BLaER1 treated with 17β-estradiol and CSF1 and Interleukin-3, amounts not matched to agents 10 nM and 100 nM (cell line): ENCODE data around the gene MT1G.
"Not testable (repeated sequence)": the region's sequence is repeated elsewhere in the genome, so short reads cannot be mapped to it uniquely, and the experiment has no call there.

Source experiments
- H3K27ac ChIP-seq, 11 experiments: shearing (Covaris generic); formaldehyde crosslinking; 2 replicates each; pipeline ENCODE4 v1.8.1; 2022
- H3K27me3 ChIP-seq, 11 experiments: shearing (Covaris generic); formaldehyde crosslinking; 2 replicates each; pipeline ENCODE4 v1.8.1; 2022
- H3K36me3 ChIP-seq, 11 experiments: shearing (Covaris generic); formaldehyde crosslinking; 2 replicates each; pipeline ENCODE4 v1.8.1; 2022
- H3K4me1 ChIP-seq, 10 experiments: shearing (Covaris generic); formaldehyde crosslinking; 2 replicates each; pipeline ENCODE4 v1.8.1; 2022
- H3K4me2 ChIP-seq, 11 experiments: shearing (Covaris generic); formaldehyde crosslinking; 2 replicates each; pipeline ENCODE4 v1.8.1; 2022
- H3K4me3 ChIP-seq, 10 experiments: shearing (Covaris generic); formaldehyde crosslinking; 2 replicates each; pipeline ENCODE4 v1.8.1; 2022
- H3K9ac ChIP-seq, 11 experiments: shearing (Covaris generic); formaldehyde crosslinking; 2 replicates each; pipeline ENCODE4 v1.8.1; 2022
- H3K9me3 ChIP-seq, 11 experiments: shearing (Covaris generic); formaldehyde crosslinking; replicated peaks in 1 of 11; 2 replicates each; pipeline ENCODE4 v1.8.1; 2022
- H4K20me1 ChIP-seq, 11 experiments: shearing (Covaris generic); formaldehyde crosslinking; 2 replicates each; pipeline ENCODE4 v1.8.1; 2022
- Cebpa-rat ChIP-seq, 11 experiments: shearing (Covaris generic); IDR thresholded peaks; 2 replicates each; pipeline ENCODE4 v1.8.1; 2022

Gene MT1G

GRCh38 chr16:56667581-56668571, at the start of gene MT1G:
TSS of gene MT1G (minus strand) at chr16:56668065. CDS start at chr16:56667993, 72 bp downstream.
- H3K9me3 ChIP-seq: 0 out of 22 replicates have a peak, but pooled peaks cover 0 to 4% (median 0%) of the 10 kb centered on the region in 11 experiments
- H3K27me3 ChIP-seq: peaks cover 98 to 100% (median 100%) of the 10 kb centered on the region in 11 experiments
- peak within 1 kb of the TSS; percentile 20 to 45 (median 36); a peak in 16 of 20 replicates for H3K4me3 ChIP-seq
- peaks cover 23 to 55% (median 34%) of the 10 kb centered on the region in 10 experiments for H3K4me1 ChIP-seq
- no peak for TF ChIP-seq Cebpa-rat (IDR thresholded peaks at IDR 0.05)
- peaks cover 0 to 35% (median 9%) of the 10 kb centered on the region in 11 experiments; a peak in 13 of 22 replicates for H4K20me1 ChIP-seq
- H3K4me2 ChIP-seq: peak within 1 kb of the TSS; percentile 57 to 80 (median 68)
- H3K27ac ChIP-seq: no peak within 1 kb of the TSS
- H3K9ac ChIP-seq: no peak within 1 kb of the TSS
- H3K36me3 ChIP-seq: no peaks in the 10 kb centered on the region

- H3K27ac ChIP-seq, H3K27me3 ChIP-seq, H3K36me3 ChIP-seq, H3K9me3 ChIP-seq, H4K20me1 ChIP-seq, H3K4me3 ChIP-seq, H3K9ac ChIP-seq: not testable (repeated sequence)
- peak overlapping the region in 5 of 11 experiments; percentile 16 to 35 (median 24); a peak in 6 of 22 replicates for H3K4me2 ChIP-seq
- peaks cover 0 to 10% (median 3%) of the 10 kb centered on the region in 10 experiments; a peak in 6 of 20 replicates for H3K4me1 ChIP-seq
These were observed 49.7 kb upstream of the MT1G start for GRCh38 chr16:56717532-56717931.

- peaks cover 0 to 10% (median 3%) of the 10 kb centered on the region in 10 experiments; a peak in 6 of 20 replicates for H3K4me1 ChIP-seq
- H4K20me1 ChIP-seq: no peaks in the 10 kb centered on the region
- H3K27me3 ChIP-seq: no peaks in the 10 kb centered on the region
- H3K4me3 ChIP-seq: no peak overlapping the region
- peak overlapping the region in 1 of 11 experiments; percentile 16; a peak in 1 of 22 replicates for H3K4me2 ChIP-seq
- no peak for TF ChIP-seq Cebpa-rat (IDR thresholded peaks at IDR 0.05)
- H3K27ac ChIP-seq: no peak overlapping the region
- H3K36me3 ChIP-seq: no peaks in the 10 kb centered on the region
- no peaks in the 10 kb centered on the region for H3K9me3 ChIP-seq
- H3K9ac ChIP-seq: no peak overlapping the region
These were observed 48.9 kb upstream of the MT1G start for GRCh38 chr16:56716761-56717160.

GRCh38 chr16:56715126-56715525, 47.3 kb upstream of the MT1G start:
- Histone ChIP-seq H3K9me3 (no peaks in the 10 kb centered on the region), H3K36me3 (no peaks in the 10 kb centered on the region), H3K9ac (no peak overlapping the region), H3K27me3 (no peaks in the 10 kb centered on the region), H3K4me1 (peaks cover 0 to 13% (median 4%) of the 10 kb centered on the region in 10 experiments; a peak in 6 of 20 replicates), H3K4me3 (no peak overlapping the region), H3K27ac (no peak overlapping the region), H3K4me2 (no peak overlapping the region), H4K20me1 (no peaks in the 10 kb centered on the region)
- TF ChIP-seq Cebpa-rat (IDR thresholded peaks at IDR 0.05): no peak

- H3K27me3 ChIP-seq: no peaks in the 10 kb centered on the region
These were observed 45.9 kb upstream of the MT1G start for GRCh38 chr16:56713794-56714193.

GRCh38 chr16:56711862-56712261, 44.0 kb upstream of the MT1G start:
- Histone ChIP-seq H3K27me3 (no peaks in the 10 kb centered on the region), H3K9ac (no peak overlapping the region), H3K9me3 (no peaks in the 10 kb centered on the region), H3K4me1 (peaks cover 0 to 22% (median 13%) of the 10 kb centered on the region in 10 experiments; a peak in 15 of 20 replicates), H3K36me3 (no peaks in the 10 kb centered on the region), H3K27ac (no peak overlapping the region), H3K4me3 (no peak overlapping the region), H3K4me2 (no peak overlapping the region), H4K20me1 (no peaks in the 10 kb centered on the region)
- TF ChIP-seq Cebpa-rat (IDR thresholded peaks at IDR 0.05): no peak

More at GRCh38 chr16:56713794-56714193, 45.9 kb upstream of the MT1G start:
- no peaks in the 10 kb centered on the region for H4K20me1 ChIP-seq
- no peak for TF ChIP-seq Cebpa-rat (IDR thresholded peaks at IDR 0.05)
- no peaks in the 10 kb centered on the region for H3K9me3 ChIP-seq
- peaks cover 0 to 21% (median 10%) of the 10 kb centered on the region in 10 experiments; a peak in 15 of 20 replicates for H3K4me1 ChIP-seq
- no peak overlapping the region for H3K9ac ChIP-seq
- no peaks in the 10 kb centered on the region for H3K36me3 ChIP-seq
- no peak overlapping the region for H3K4me2 ChIP-seq
- no peak overlapping the region for H3K4me3 ChIP-seq
- H3K27ac ChIP-seq: no peak overlapping the region

- Histone ChIP-seq H3K36me3 (no peaks in the 10 kb centered on the region), H3K4me2 (no peak overlapping the region), H3K4me1 (peaks cover 0 to 20% (median 13%) of the 10 kb centered on the region in 10 experiments; a peak in 15 of 20 replicates), H3K9ac (no peak overlapping the region), H4K20me1 (no peaks in the 10 kb centered on the region), H3K4me3 (no peak overlapping the region), H3K27ac (no peak overlapping the region), H3K27me3 (no peaks in the 10 kb centered on the region), H3K9me3 (no peaks in the 10 kb centered on the region)
- no peak for TF ChIP-seq Cebpa-rat (IDR thresholded peaks at IDR 0.05)
These were observed 42.4 kb upstream of the MT1G start for GRCh38 chr16:56710181-56710737.

- no peaks in the 10 kb centered on the region for H3K36me3 ChIP-seq
- H3K9ac ChIP-seq: no peak overlapping the region
- H3K4me1 ChIP-seq: peaks cover 0 to 20% (median 13%) of the 10 kb centered on the region in 10 experiments; a peak in 15 of 20 replicates
- no peak overlapping the region for H3K4me3 ChIP-seq
- no peaks in the 10 kb centered on the region for H3K27me3 ChIP-seq
- H3K4me2 ChIP-seq: peak overlapping the region in 6 of 11 experiments; percentile 21 to 66 (median 56); a peak in 6 of 22 replicates
- H4K20me1 ChIP-seq: no peaks in the 10 kb centered on the region
- no peak overlapping the region for H3K27ac ChIP-seq
- H3K9me3 ChIP-seq: no peaks in the 10 kb centered on the region
- TF ChIP-seq Cebpa-rat (IDR thresholded peaks at IDR 0.05): no peak
These were observed 41.7 kb upstream of the MT1G start for GRCh38 chr16:56709443-56710040.
